Suprapubic skin (tissue), 4 donors: Measurements from ENCODE around the gene C3orf85.

Experiments used
- CTCF ChIP-seq, 2 donors: fragments of 200-600 bp in 1 of 2; fragments of 450-650 bp in 1 of 2; sonication (generic) in 1 of 2; IDR thresholded peaks; one replicate each; pipeline ENCODE4 v1.5.1; 2016 to 2019; ENCODE audit warnings: antibody characterized with exemption in 2 of 2, mild to moderate bottlenecking in 1 of 2, moderate library complexity in 1 of 2
- POLR2A ChIP-seq, 2 donors: fragments of 450-650 bp; IDR thresholded peaks; one replicate each; pipeline ENCODE4 v1.6.1; 2017; ENCODE audit warnings: antibody characterized with exemption in 2 of 2, mild to moderate bottlenecking in 2 of 2, moderate library complexity in 2 of 2
- POLR2AphosphoS5 ChIP-seq, 3 donors: sonication (generic); formaldehyde crosslinking; IDR thresholded peaks; one replicate each; pipeline ENCODE4 v1.6.1; 2017; ENCODE audit warnings: antibody characterized with exemption in 3 of 3

GRCh38 chr3:109155828-109156227, 19.3 kb downstream of the C3orf85 start:
- TF ChIP-seq CTCF (IDR thresholded peaks at IDR 0.05) (no peak), POLR2AphosphoS5 (IDR thresholded peaks at IDR 0.05) (no peak), POLR2A (IDR thresholded peaks at IDR 0.05) (no peak)
